GM18499 (cell line): Measurements from ENCODE around the gene SSBP3.

Experiments
- ATAC-seq: cut with Tn5 transposase; IDR thresholded peaks from one replicate; pipeline ENCODE4 v1.9.1; 2021; ENCODE audit warnings: moderate number of reproducible peaks; ENCODE audit not compliant: insufficient read depth, unreplicated experiment

Gene SSBP3

GRCh38 chr1:54413295-54413694, 7.1 kb upstream of the SSBP3 start:
- ATAC-seq: no peak

- ATAC-seq: no peak
Measured at GRCh38 chr1:54410359-54410758, 4.2 kb upstream of the SSBP3 start.

GRCh38 chr1:54409156-54410142, 3.3 kb upstream of the SSBP3 start:
- peak; percentile 50 for ATAC-seq

- no peak for ATAC-seq
Measured at GRCh38 chr1:54408147-54409066, 2.2 kb upstream of the SSBP3 start.

- no peak for ATAC-seq
Measured at GRCh38 chr1:54407404-54408146, 1.4 kb upstream of the SSBP3 start.

- no peak for ATAC-seq
Measured at GRCh38 chr1:54407154-54407403, 885 bp upstream of the SSBP3 start.

- no peak for ATAC-seq
Measured at GRCh38 chr1:54405898-54406293, 298 bp downstream of the SSBP3 start.

GRCh38 chr1:54404939-54405897, 976 bp downstream of the SSBP3 start:
- ATAC-seq: no peak

- no peak for ATAC-seq
Measured at GRCh38 chr1:54404263-54404662, 1.9 kb downstream of the SSBP3 start.

GRCh38 chr1:54403808-54404261, 2.4 kb downstream of the SSBP3 start:
- ATAC-seq: no peak

- no peak for ATAC-seq
Measured at GRCh38 chr1:54403405-54403804, 2.8 kb downstream of the SSBP3 start.

GRCh38 chr1:54402896-54403295, 3.3 kb downstream of the SSBP3 start:
- ATAC-seq: no peak

GRCh38 chr1:54401799-54402198, 4.4 kb downstream of the SSBP3 start:
- ATAC-seq: no peak

- no peak for ATAC-seq
Measured at GRCh38 chr1:54400329-54400728, 5.9 kb downstream of the SSBP3 start.

- no peak for ATAC-seq
Measured at GRCh38 chr1:54399765-54400164, 6.4 kb downstream of the SSBP3 start.

GRCh38 chr1:54398963-54399528, 7.1 kb downstream of the SSBP3 start:
- ATAC-seq: no peak

- no peak for ATAC-seq
Measured at GRCh38 chr1:54397980-54398379, 8.2 kb downstream of the SSBP3 start.

- no peak for ATAC-seq
Measured at GRCh38 chr1:54397090-54397591, 9.1 kb downstream of the SSBP3 start.
